Activated CD4-positive, alpha-beta T cell treated with anti-CD3 and anti-CD28 coated beads, Interleukin-2, amount 50 U/mL, for 16 hours (primary cell): Measurements from ENCODE around the gene NOA1.

Source experiments
- DNase-seq: peaks from one replicate; pipeline ENCODE4 v3.0.0-alpha.2; 2020

NOA1 gene

GRCh38 chr4:56977321-56978012 is at the start of gene NOA1:
TSS of gene NOA1 (minus strand) at chr4:56977606. CDS start at chr4:56977585, 21 bp downstream.
- DNase-seq = peak; percentile 99

GRCh38 chr4:57023104-57023503 is 45.7 kb upstream of the NOA1 start:
- DNase-seq = no peak

DNA sequence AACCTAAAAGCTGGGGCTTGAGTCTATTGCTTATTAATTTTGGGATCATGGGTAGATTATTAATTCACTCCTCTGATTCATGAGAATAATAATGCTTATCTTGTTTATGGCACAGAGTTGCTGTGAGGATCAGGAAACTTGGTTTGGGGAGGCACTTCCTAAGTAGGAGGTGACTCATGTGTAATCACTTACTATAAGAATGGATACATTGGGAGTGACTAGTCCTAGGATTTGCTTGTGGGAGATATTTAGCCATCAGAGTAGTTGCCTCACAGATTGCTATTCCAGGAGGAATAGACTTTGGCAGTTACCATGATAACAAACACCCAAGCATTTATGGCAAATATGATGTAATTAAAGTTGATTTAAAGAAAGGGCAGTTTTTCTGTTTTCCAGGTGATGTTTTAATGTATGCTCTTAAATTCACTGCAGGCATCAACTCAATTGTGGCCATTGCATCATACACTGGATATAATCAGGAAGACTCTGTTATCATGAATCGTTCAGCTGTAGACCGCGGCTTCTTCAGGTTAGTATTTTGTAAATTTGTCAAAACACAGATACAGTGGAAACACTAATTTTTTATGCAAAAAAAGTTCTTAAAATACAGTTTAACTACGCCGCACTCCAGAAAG is 43.2 kb upstream of the NOA1 start:
- no peak for DNase-seq

- no peak for DNase-seq
Measured at GRCh38 chr4:57018980-57019379, 41.6 kb upstream of the NOA1 start.

GRCh38 chr4:57013543-57014120 is 36.2 kb upstream of the NOA1 start:
- DNase-seq = no peak

DNA sequence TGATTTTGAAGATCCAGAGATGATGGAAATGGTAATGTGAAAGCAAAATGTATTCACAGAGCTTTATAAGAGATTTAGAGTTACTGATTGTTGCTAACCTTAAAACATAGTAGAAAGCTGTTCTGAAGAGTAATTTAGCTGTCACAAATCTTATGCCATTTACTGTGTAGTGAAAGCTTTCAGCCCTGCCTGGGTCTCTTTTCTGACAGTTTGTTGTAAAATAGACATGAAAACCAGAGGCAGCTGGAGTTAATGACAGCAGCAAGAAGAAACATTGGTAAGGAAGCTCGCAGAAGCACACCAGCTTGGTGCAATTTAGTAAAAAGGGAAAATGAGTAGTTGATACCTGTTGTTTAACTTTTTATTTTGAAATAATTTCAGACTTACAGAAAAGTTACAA is 22.3 kb upstream of the NOA1 start:
- DNase-seq = no peak

GRCh38 chr4:56995525-56995924 is 18.1 kb upstream of the NOA1 start:
- no peak for DNase-seq

DNA sequence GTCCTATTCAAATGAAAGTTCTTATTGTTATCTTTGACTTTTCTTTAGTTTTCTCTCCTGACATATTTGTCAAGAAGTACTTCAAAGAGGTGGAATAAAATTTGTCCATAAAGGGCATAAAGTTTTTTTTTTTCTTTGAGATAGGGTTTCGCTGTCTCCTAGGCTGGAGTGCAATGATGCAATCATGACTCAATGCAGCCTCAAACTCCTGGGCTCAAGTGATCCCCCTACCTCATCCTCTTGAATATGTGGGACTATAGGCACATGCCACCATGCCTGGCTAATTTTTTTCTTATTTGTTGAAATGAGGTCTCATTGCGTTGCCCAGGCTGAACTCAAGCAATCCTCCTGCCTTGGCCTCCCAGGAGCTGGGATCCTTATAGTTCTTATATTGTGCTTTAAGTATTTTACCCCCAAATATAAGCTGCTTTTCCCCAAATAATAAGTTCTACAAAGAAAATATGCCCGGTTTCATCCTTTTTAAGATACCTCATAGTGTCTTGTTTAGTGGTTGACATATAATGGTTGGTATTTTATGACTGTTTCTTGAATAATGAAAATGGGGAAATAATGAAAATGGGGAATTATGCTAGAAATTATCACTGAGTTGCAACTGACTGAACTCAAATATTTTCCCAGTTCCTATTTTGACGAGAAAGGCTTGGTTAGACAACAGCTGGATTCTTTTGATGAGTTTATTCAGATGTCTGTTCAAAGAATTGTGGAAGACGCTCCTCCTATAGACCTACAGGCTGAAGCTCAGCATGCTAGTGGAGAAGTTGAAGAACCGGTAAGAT is 12.9 kb upstream of the NOA1 start:
- no peak for DNase-seq

DNA sequence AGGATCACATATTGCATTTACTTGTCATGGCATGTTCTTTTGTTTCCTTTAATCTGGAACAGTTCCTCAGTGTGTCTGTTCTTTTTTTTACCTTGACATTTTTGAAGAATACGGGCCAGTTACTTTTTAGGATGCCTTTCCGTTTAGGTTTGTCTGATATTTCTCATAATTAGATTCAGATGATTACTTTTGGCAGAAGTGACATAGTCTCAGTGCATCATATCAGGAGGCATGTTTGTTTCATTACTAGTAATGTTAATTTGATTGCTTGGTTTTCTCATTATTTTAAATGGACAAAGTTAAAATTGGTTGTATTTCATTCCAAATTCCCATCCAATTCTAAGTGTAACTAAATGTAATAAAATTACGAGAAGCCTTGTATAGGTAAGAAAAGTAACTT is 9.5 kb upstream of the NOA1 start:
- no peak for DNase-seq

- DNase-seq = no peak
Measured at GRCh38 chr4:56986192-56986591, 8.8 kb upstream of the NOA1 start.

DNA sequence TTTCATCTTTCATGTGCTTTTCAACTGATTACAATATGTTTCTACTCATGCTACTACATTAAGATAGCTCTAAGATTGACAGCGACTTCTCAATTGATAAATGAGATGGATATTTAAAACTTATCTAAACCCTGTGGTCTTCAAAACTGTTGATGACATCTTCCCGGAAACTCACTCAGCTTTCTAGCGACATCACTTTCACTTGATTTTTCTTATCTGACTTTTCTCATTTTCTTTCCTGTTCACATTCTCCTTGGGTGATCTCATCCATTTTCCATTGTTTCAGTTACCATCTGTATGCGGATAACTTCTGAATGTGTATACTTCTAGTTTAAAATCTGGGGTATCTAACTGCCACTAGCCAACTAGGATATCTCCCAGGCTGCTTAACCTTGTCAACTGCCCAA is 4.4 kb upstream of the NOA1 start:
- peak; percentile 34 for DNase-seq

- DNase-seq = peak; percentile 75
Measured at GRCh38 chr4:56979421-56980072, 2.1 kb upstream of the NOA1 start.

DNA sequence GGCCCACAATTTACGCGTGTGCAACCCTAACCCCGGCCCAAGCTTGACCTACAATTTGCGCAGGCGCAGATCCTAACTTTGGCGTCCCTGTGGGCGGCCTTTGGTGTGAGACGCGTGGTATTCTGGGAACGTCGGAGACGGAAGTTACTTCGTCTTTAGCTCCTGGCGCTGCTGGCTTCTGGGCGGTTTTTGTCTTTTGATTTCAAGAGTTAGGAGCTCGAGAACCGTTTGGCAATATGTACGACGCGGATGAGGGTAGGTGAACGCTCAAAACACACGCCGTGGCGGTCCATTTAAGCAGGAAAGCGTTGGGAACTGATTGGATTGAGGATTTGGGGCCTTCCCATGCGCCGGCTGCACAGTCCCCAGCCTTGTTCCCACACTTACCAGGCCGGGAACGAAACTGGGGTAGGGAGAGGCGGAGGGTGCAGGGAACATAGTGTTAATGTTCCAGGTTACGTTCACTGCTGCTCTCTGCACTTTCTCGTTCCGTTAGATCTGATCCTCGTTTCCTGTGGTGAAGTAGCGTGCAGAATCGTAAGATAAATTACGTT is 1.4 kb upstream of the NOA1 start, which contains the start of gene POLR2B:
Gene POLR2B, plus strand, starts transcription at position 147 of the 554 bp plus-strand sequence. Its CDS starts 90 bp downstream, at position 237.
- peak; percentile 97 for DNase-seq

DNA sequence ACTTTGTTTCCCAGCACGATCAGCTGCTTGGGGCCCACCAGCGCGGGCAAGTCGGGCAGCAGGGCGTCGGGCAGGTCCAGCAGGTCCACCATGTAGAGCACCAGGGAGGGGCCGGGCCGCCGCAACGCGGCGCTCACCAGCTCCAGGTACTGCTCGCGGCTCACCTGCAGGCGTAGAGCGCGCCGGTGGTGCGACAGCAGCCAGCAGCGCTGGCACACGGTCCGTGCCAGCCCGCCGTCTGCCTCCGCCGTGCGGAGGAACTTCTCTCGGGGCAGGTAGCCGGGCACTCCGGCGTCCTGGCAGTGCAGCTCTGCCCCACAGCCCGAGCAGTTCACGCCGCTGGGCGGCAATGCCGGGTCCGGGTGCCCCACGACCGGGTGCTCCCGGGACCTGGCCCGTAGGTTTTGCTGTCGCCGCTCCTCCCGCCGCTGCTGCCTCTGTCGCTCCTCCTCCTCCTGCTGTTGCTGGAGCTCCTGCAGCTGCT is 527 bp downstream of the NOA1 start:
- DNase-seq = peak; percentile 42

- DNase-seq = no peak
Measured at GRCh38 chr4:56976283-56976836, 1.0 kb downstream of the NOA1 start.

DNA sequence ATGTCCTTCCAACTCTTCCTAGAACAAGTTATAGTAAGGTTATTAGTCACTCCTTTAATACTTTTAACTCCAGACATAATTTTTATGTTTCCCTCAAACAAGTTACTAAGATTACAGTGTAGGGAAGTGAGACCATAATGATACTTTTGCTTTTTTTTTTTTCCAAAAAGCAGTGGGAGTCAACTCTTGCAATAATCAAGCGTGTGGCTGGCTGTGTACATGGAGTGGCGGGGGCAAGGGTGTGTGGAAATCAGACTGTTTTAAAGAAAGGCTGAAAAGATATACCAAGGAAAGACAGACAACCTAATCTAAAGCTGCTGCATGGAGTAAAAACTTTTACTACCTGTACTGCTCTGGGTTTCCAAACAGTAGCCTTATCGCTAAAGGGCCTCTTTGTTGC is 4.1 kb downstream of the NOA1 start:
- DNase-seq = no peak

DNA sequence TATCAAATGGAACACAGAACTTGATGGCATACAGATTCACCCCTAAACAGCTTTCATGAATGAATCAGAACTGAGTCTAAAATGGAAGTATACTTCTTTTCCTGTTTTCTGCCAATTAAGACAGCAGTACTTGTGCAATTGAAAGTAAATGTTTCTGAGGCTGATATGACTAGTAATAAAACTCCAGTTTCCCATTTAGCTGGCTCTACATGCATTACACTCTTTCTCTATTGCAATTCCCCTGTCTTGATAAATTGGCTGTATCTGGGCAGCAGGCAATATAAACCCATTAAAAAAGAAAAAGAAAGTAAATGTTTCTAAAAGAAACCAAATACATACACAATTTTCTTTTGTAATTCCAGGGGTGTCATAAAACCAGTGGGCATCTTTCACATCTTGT is 4.6 kb downstream of the NOA1 start:
- peak; percentile 34 for DNase-seq

GRCh38 chr4:56972389-56972788 is 5.0 kb downstream of the NOA1 start:
- peak; percentile 25 for DNase-seq

DNA sequence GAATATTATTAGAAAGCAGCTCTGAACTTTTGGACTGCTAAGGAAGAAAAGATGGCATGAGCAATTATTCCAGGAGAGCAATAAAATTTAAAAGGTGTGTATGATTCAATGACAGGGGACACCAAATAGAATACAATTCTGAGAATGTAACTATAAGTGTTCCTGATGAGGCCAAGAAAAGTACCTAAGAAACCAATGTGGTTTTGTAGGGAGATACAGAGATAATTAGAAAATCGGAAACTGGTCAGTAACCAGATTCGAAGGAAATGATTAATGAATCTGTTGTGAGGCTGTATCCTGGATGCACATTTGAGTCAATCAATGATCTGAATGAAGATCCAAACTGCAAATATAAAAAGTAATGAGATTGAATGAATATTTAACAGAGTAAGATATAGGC is 6.0 kb downstream of the NOA1 start:
- peak; percentile 39 for DNase-seq

GRCh38 chr4:56961107-56961500 is 16.3 kb downstream of the NOA1 start:
- no peak for DNase-seq

- no peak for DNase-seq
Measured at GRCh38 chr4:56959100-56959499, 18.3 kb downstream of the NOA1 start.

DNA sequence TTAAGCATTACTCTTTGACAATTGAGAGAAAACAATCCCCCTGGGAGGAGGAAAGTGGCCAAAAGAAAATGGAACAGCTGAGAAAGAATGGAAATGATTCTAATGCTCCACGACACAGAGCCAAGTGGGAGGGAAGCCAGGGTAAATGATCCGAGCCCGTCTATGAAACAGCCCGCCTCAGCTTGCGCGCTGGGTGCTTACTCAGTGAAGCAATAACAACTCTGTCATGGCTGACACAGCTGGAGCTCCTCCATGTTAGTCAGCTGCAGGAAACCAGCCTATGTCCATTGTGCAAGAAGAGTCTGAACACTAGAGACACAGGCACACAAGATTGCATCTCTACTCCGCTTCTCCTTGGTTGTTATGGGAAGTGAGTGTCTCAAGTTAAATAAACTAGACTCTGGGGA is 19.3 kb downstream of the NOA1 start:
- DNase-seq = no peak
